ENCODE measurements around the gene USH2A.

- TF ChIP-seq CTCF (IDR thresholded peaks at IDR 0.05; ENCODE audit: low read length) (no peak), EZH2 (optimal IDR thresholded peaks at IDR 0.05; ENCODE audit: low read depth, low read length) (no peak)
These were observed 213.2 kb downstream of the USH2A start for GRCh38 chr1:216210081-216210480.
